ENCODE data around the gene JAG2. TPM values are rescaled to one million over a fixed set of nuclear protein-coding genes. Genes with fewer than 3 reads are reported as not detected.

Gene JAG2
- total RNA-seq, 4 donors from 2014 or later: 5.0 to 19.0 (median 13.9) TPM

DNA sequence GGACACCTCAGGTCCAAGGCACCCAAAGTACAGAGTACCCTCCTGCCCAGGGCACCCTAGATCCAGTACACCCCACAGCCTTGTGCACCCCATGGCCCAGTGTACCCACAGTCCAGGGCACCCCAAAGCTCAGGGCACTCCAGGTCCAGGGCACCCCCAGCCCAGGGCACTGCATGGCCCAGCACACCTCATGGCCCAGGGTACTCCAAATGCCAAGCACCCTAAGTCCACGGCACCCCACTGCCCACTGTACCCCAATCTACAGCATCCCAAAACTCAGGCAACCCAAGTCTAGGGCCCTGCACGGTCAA, 6.0 kb downstream of the JAG2 start:
- 100% methylated on average over 2 of the region's 2 CpGs for WGBS
- Histone ChIP-seq H3K27me3 (peaks cover 0 to 64% (median 4%) of the 10 kb centered on the region in 4 donors), H3K9me3 (no peaks in the 10 kb centered on the region), H3K27ac (replicated peaks in 1 of 4) (no peak overlapping the region), H3K4me3 (no peak overlapping the region), H3K36me3 (peaks cover 0 to 6% (median 0%) of the 10 kb centered on the region in 4 donors), H3K4me1 (peaks cover 8 to 36% (median 14%) of the 10 kb centered on the region in 4 donors)
- intact Hi-C loops (cut with DNase I): no loop called here
- DNase-seq (ENCODE audit: extremely low spot score): no peak
- TF ChIP-seq, protein P1, sequence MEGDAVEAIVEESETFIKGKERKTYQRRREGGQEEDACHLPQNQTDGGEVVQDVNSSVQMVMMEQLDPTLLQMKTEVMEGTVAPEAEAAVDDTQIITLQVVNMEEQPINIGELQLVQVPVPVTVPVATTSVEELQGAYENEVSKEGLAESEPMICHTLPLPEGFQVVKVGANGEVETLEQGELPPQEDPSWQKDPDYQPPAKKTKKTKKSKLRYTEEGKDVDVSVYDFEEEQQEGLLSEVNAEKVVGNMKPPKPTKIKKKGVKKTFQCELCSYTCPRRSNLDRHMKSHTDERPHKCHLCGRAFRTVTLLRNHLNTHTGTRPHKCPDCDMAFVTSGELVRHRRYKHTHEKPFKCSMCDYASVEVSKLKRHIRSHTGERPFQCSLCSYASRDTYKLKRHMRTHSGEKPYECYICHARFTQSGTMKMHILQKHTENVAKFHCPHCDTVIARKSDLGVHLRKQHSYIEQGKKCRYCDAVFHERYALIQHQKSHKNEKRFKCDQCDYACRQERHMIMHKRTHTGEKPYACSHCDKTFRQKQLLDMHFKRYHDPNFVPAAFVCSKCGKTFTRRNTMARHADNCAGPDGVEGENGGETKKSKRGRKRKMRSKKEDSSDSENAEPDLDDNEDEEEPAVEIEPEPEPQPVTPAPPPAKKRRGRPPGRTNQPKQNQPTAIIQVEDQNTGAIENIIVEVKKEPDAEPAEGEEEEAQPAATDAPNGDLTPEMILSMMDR (IDR thresholded peaks at IDR 0.05): no peak
- TF ChIP-seq POLR2A (IDR thresholded peaks at IDR 0.05; ENCODE audit: low read depth) (no peak), EP300 (IDR thresholded peaks at IDR 0.05) (no peak), POLR2AphosphoS5 (IDR thresholded peaks at IDR 0.05) (no peak)

DNA sequence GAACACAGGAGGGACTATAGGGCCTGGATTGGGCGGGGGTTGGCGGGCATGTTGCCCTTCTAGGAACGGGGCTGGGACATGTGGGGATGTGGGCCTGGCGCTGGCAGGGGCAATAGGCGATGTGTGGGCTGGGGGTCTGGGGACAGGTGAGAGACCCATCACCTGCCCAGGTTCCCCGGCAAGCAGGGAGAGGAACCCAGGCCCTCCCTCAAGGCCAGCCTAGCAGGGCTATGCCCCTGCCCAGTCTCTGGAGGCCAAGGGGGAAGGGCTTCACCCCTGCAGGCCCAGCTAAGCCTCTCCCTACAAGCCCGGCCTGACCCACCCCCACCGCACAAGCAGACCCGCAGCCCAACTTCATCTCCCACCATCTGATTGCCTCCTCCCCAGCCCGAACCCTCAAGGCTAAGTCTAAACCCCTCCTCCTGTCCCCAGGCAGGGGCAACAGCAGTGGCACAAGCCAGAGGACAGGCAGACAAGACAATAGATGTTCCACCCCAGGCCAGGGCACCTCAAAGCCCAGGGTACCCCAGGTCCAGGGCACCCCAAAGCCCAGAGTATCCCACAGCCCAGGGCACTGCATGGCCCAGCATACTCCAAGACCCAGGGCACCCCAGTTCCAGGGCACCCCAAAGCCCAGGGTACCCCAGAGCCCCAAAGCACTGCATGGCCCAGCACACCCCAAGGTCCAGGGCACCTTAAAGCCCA, 6.5 kb downstream of the JAG2 start:
- WGBS: 93% methylated on average over 10 of the region's 10 CpGs
- peak; percentile 95 for DNase-seq (ENCODE audit: extremely low spot score)
- peaks cover 4 to 35% (median 9%) of the 10 kb centered on the region in 4 donors for H3K4me1 ChIP-seq

DNA sequence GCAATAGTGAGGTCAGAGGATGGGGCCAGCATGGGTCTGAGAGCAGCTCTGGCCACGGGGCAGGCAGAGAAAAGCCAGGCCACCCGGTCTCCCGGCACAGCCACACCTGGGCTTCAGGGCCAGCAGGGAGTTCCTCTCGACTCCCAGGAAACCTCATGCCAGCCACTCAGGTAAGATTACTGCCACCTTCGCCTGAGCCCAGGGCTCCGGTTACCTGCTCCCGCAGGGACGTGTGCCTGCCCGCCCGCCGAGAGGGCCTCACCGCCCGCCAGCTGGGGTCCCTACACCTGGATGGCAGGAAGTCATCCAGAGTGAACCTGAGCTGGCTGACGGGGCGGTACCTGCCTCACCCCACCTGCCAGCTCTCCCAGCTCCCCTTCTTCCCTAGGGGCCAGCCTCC, 7.3 kb downstream of the JAG2 start:
- peaks cover 0 to 15% (median 0%) of the 10 kb centered on the region in 4 donors for H3K36me3 ChIP-seq
- H3K4me3 ChIP-seq: no peak overlapping the region
- no peak for TF ChIP-seq POLR2A (IDR thresholded peaks at IDR 0.05; ENCODE audit: low read depth)
- H3K4me1 ChIP-seq: peaks cover 0 to 27% (median 2%) of the 10 kb centered on the region in 4 donors
- no peaks in the 10 kb centered on the region for H3K9me3 ChIP-seq
- H3K27ac ChIP-seq (replicated peaks in 1 of 4): no peak overlapping the region
- H3K27me3 ChIP-seq: peaks cover 0 to 51% (median 0%) of the 10 kb centered on the region in 4 donors
- no peak for DNase-seq (ENCODE audit: extremely low spot score)
- intact Hi-C loops (cut with DNase I): no loop called here
- WGBS: 75% methylated on average over 12 of the region's 15 CpGs

More for the DNA sequence above, 6.5 kb downstream of the JAG2 start:
- H3K36me3 ChIP-seq: peaks cover 0 to 12% (median 0%) of the 10 kb centered on the region in 4 donors
- intact Hi-C loops (cut with DNase I): no loop called here
- peaks cover 0 to 59% (median 3%) of the 10 kb centered on the region in 4 donors for H3K27me3 ChIP-seq
- TF ChIP-seq, protein P1 (IDR thresholded peaks at IDR 0.05): no peak
- TF ChIP-seq POLR2AphosphoS5 (IDR thresholded peaks at IDR 0.05): no peak
- no peak for TF ChIP-seq EP300 (IDR thresholded peaks at IDR 0.05)
- no peak overlapping the region for H3K27ac ChIP-seq (replicated peaks in 1 of 4)
- no peaks in the 10 kb centered on the region for H3K9me3 ChIP-seq
- H3K4me3 ChIP-seq: no peak overlapping the region

DNA sequence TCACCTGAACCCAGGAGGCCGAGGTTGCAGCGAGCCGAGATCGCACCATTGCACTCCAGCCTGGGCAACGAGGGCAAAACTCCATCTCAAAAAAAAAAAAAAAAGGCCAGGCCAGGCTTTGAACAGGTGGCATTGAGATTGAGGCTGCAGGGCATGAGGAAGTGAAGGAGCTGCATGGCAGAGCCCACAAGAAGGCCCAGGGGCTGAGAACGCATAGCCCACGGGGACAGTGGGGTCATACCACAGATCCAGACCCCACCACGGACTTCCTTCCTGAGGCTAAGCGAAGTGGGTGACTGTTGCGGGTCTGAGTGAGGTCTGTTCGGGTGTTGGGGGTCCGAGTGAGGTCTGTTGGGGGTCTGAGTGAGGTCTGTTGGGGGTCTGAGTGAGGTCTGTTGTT, 7.8 kb downstream of the JAG2 start:
- Histone ChIP-seq H3K4me1 (peaks cover 0 to 22% (median 0%) of the 10 kb centered on the region in 4 donors), H3K27ac (replicated peaks in 1 of 4) (no peak overlapping the region), H3K9me3 (no peaks in the 10 kb centered on the region), H3K36me3 (peaks cover 0 to 17% (median 0%) of the 10 kb centered on the region in 4 donors), H3K27me3 (peaks cover 0 to 45% (median 0%) of the 10 kb centered on the region in 4 donors), H3K4me3 (no peak overlapping the region)
- WGBS: 75% methylated on average over 12 of the region's 12 CpGs
- DNase-seq (ENCODE audit: extremely low spot score): no peak
- intact Hi-C loops (cut with DNase I): no loop called here
- TF ChIP-seq, protein P1 (IDR thresholded peaks at IDR 0.05): no peak
- TF ChIP-seq POLR2AphosphoS5 (IDR thresholded peaks at IDR 0.05) (no peak), POLR2A (IDR thresholded peaks at IDR 0.05; ENCODE audit: low read depth) (no peak), EP300 (IDR thresholded peaks at IDR 0.05) (no peak)

DNA sequence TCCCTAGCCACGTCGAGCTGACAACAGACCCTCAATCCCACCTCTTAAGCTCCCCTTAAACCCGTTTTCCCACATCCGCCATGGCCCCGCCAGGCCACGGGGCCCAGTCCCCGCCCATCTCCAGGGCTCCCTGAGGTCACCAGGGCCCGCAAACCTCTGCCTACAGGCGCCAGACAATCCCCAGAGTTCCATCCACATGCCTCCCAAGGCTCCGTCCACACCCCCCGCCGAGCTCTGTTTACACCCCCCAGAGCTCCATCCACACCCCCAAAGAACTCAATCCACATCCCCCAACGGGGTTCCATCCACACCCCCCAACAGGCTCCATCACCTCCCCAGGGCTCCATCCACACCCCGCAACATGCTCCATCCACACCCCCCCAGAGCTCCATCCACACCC, 9.2 kb downstream of the JAG2 start:
- H3K4me1 ChIP-seq: peaks cover 0 to 17% (median 2%) of the 10 kb centered on the region in 4 donors
- H3K4me3 ChIP-seq: no peak overlapping the region
- DNase-seq (ENCODE audit: extremely low spot score): no peak
- H3K27me3 ChIP-seq: peaks cover 0 to 31% (median 0%) of the 10 kb centered on the region in 4 donors
- 86% methylated on average over 14 of the region's 14 CpGs for WGBS
- TF ChIP-seq EP300 (IDR thresholded peaks at IDR 0.05) (no peak), POLR2AphosphoS5 (IDR thresholded peaks at IDR 0.05) (no peak), POLR2A (IDR thresholded peaks at IDR 0.05; ENCODE audit: low read depth) (no peak)
- TF ChIP-seq, protein P1 (IDR thresholded peaks at IDR 0.05): no peak
- H3K27ac ChIP-seq (replicated peaks in 1 of 4): no peak overlapping the region
- intact Hi-C loops (cut with DNase I): no loop called here
- H3K36me3 ChIP-seq: peaks cover 0 to 26% (median 2%) of the 10 kb centered on the region in 4 donors
- no peaks in the 10 kb centered on the region for H3K9me3 ChIP-seq
